Posterior vena cava (tissue), 2 donors: Measurements from ENCODE around the gene RBM11. TPM values are rescaled to one million over a fixed set of nuclear protein-coding genes. Genes with fewer than 3 reads are reported as not detected.
A peak's percentile ranks its signal among the peaks of the same experiment; 100 is the strongest.

ENCODE experiments used
- DNase-seq: peaks from one replicate; pipeline ENCODE4 v3.0.0-alpha.2; 2020; ENCODE audit warnings: low spot score
- intact Hi-C, 2 donors: fragments of 100-400 bp; cut with DNase I; formaldehyde crosslinking; loops; one replicate each; pipeline versions ENCODE4 v1.14.1 to v1.14.2; 2022 to 2023
- total RNA-seq, 2 donors: library from RNA; stranded (reverse); fragmentation: NEBNext Ultra II Directional; extraction: Animal tissue kit (Norgen Biotek cat#: 25700); gene quantifications; one replicate each; pipeline ENCODE4 v1.2.1, GENCODE V29; 2021
- donor health status: DM: yes; HTN: yes; CAD: no.
- donor health status: DM: yes; HTN: yes; CAD: no.

RBM11 gene
- total RNA-seq, 2 donors from 2014 or later: 0.46 to 0.95 TPM

- DNase-seq: no peak
- intact Hi-C loops: no loop called here
These were observed 49.1 kb downstream of the RBM11 start for GRCh38 chr21:14265023-14265422.

- intact Hi-C loops: no loop called here
These were observed 51.1 kb downstream of the RBM11 start for GRCh38 chr21:14267076-14267475.

GRCh38 chr21:14270631-14271030 lies 54.7 kb downstream of the RBM11 start:
- intact Hi-C loops: no loop called here
- DNase-seq: no peak

More at GRCh38 chr21:14267076-14267475, 51.1 kb downstream of the RBM11 start:
- no peak for DNase-seq

- intact Hi-C loops: no loop called here
- DNase-seq: no peak
These were observed 55.1 kb downstream of the RBM11 start for GRCh38 chr21:14271053-14271452.

GRCh38 chr21:14271641-14272040 lies 55.7 kb downstream of the RBM11 start:
- intact Hi-C loops: no loop called here
- DNase-seq: no peak

DNA sequence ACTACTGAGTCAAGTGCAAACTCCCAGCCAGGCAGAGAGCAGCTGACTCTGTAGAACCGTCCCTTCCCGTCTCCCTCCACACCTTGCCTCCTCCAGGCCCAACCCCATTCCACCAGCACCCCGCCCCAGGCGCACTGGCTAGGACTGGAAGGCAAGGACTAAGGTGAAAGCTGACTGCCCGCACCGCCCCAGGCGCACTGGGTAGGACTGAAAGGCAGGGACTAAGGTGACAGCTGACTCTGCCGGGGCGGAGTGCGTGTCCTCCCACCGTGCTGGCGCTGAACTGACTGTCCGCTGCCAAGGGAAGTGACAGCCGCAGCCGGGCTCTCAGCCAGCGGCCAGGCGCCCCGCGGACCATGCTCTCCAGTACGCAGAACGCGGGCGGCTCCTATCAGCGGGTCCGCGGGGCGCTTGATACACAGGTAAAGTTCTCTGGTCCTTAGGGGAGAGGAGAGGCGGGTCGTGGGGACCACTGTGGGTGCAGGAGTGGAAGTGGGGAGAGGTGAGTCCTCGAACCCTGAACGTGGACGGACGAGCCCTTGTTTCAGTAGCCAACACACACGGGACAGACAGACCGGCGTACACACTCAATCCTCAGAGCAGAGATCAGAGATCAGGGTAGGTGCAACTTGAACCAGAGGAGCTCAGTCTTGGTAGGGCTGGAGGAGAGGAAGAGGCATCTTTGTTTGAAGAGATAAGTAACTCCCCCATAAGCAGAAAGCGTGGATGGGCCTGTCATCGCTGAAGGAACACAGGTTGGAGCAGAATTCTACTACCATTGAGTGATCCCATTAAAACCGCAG lies 58.0 kb downstream of the RBM11 start:
- peak; percentile 86 for DNase-seq

GRCh38 chr21:14275702-14276205 lies 59.8 kb downstream of the RBM11 start:
- intact Hi-C loops: no loop called here
- DNase-seq: no peak

More for the DNA sequence above, 58.0 kb downstream of the RBM11 start:
- intact Hi-C loops: no loop called here

Other genes starting within 250 kb of the RBM11 start
- gene LIPI, start 5.2 kb upstream of the RBM11 start, total RNA-seq: not detected
- 10 to 100 TPM; 38.4 to 43.2 TPM for gene HSPA13, start 167.0 kb downstream of the RBM11 start, total RNA-seq